Fibroblast of the aortic adventitia (primary cell): ENCODE results near the gene COG4. TPM values are rescaled to one million over a fixed set of nuclear protein-coding genes. Genes with fewer than 3 reads are reported as not detected.
A peak's percentile ranks its signal among the peaks of the same experiment; 100 is the strongest.
"Not testable (repeated sequence)": the region's sequence is repeated elsewhere in the genome, so short reads cannot be mapped to it uniquely, and the experiment has no call there.

Experiments
- DNase-seq: peaks from one replicate; pipeline ENCODE4 v3.0.0-alpha.2; 2010; ENCODE audit warnings: low read depth
- H3K4me3 ChIP-seq: 2 replicates; pipeline ENCODE4 v1.5.1; 2011; ENCODE audit warnings: low read depth, mild to moderate bottlenecking, control low read depth, low read length, moderate library complexity
- total RNA-seq: library from RNA; depleted of rRNA; stranded (reverse); fragments of >200 nt; gene quantifications from 2 replicates; pipeline ENCODE4 v1.2.3, GENCODE V29; 2012; ENCODE audit warnings: low replicate concordance
- TF ChIP-seq, protein P1 (sequence below): IDR thresholded peaks from 2 replicates; pipeline ENCODE4 v1.5.1; 2011; ENCODE audit warnings: mild to moderate bottlenecking, low read length, control low read depth, inconsistent platforms; ENCODE audit not compliant: insufficient read depth

The COG4 gene
- total RNA-seq, 1 donor = 59.9 TPM

DNA sequence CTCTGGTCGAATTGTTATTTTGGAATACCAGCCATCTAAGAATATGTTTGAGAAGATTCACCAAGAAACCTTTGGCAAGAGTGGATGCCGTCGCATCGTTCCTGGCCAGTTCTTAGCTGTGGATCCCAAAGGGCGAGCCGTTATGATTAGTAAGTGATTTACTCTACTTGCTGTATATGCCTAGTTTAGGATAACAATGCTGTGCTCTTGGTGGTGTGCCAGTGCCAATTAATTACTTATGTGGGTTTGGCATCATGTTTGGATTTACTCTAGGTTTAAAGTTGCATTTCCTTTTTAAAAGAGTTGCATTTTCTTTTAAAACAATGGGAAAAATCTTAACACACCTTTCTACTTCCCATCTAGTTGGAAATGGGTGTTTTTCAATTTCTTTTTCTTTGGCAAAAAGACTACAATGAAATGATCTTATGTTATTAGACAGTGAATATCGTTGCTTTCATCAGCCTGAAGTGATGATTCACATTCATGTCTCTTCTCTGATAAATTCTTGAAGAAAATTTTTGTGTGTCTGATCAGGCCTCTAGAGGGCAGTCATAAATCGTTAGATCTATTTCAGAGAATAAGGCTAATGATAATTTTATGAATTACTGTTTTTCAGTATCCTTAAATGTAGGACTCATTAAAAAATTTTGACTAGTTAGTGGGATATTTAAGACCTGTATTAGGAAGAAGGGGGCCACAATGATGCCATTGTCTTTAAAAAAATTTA lies 5.9 kb upstream of the COG4 start:
- peak; percentile 84 for DNase-seq
- TF ChIP-seq, protein P1, sequence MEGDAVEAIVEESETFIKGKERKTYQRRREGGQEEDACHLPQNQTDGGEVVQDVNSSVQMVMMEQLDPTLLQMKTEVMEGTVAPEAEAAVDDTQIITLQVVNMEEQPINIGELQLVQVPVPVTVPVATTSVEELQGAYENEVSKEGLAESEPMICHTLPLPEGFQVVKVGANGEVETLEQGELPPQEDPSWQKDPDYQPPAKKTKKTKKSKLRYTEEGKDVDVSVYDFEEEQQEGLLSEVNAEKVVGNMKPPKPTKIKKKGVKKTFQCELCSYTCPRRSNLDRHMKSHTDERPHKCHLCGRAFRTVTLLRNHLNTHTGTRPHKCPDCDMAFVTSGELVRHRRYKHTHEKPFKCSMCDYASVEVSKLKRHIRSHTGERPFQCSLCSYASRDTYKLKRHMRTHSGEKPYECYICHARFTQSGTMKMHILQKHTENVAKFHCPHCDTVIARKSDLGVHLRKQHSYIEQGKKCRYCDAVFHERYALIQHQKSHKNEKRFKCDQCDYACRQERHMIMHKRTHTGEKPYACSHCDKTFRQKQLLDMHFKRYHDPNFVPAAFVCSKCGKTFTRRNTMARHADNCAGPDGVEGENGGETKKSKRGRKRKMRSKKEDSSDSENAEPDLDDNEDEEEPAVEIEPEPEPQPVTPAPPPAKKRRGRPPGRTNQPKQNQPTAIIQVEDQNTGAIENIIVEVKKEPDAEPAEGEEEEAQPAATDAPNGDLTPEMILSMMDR = peak; percentile 50
- H3K4me3 ChIP-seq = no peak overlapping the region

DNA sequence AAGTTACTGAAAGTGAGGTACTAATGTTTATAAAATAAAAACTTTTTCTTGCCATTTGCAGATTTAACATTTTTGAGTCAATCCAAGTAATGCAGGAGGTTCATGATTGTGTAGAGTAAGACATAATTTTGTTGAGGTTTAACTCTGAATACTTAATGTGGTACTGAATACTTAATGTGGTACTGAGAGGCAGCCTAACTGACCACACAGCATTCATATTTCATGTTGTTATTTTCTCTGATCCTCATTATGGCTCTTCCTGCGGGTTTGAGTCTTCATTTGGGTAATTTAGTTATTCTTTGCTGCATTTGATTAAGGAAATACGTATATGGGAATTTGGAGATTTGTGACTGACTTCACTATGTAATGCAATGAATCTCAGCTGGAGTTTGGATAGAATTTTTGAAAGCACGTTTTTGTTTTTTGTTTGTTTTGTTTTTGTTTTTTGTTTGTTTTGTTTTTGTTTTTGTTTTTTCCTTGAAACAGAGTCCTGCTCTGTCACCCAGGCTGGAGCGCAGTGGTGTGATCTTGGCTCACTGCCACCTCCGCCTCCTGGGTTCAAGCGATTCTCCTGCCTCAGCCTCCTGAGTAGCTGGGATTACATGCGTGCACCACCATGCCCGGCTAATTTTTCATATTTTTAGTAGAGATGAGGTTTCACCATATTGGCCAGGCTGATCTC lies 4.1 kb upstream of the COG4 start:
- no peak overlapping the region for H3K4me3 ChIP-seq
- no peak for DNase-seq
- TF ChIP-seq, protein P1 = no peak

DNA sequence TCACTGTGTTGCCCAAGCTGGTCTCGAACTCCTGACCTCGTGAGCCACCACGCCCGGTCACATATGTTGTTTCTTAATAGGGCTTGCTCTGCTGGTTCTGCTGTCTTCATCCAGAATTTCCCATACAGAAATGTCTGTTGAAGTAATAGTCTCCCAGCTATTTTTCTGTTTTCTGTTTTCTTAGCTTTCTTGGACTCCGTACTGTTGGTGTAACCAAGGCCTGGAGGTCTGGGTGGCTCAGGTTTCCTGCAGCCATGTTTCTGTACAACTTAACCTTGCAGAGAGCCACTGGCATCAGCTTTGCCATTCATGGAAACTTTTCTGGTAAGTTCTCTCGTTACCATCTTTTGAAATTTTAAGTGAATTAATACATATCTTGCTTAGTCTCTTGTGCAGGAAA lies 3.0 kb upstream of the COG4 start:
- TF ChIP-seq, protein P1 = no peak
- H3K4me3 ChIP-seq = peak overlapping the region; percentile 39
- no peak for DNase-seq

- DNase-seq = not testable (repeated sequence)
- H3K4me3 ChIP-seq = peak overlapping the region; percentile 95
Measured at GRCh38 chr16:70524399-70524825, 1.1 kb upstream of the COG4 start.

DNA sequence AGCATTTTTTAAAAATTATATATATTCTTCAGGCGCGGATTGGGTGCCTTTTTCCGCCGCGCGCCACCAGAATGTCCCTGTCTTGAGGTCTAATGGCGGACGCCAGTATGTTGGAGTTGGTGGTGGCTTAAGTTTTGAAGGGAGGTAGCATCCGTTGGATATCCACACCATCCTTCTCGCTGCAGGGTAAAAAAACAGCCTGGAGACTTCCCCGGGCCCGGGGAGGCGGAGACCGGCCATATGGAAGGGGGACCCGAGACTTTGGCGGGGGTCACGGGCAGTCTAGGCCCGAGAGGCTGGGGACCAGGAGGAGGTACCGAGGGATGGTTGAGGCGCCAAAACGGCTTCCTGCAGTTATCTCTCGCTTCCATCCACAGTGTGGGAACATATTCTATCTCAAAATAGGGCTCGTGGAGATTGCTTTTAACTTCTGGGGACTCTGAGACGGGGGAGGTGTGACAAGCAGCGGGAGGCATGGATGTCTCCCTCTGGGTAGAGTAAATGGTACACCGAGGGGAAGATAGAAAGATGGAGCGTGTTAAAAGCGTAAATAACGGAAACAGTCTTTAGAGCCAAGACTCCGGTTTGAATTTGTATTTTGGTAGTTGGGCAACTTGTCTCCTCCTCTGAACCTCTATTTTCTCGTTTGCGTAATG lies 517 bp upstream of the COG4 start, which contains the start of gene SF3B3:
TSS of gene SF3B3 (plus strand) at position 74 of the 656 bp plus-strand sequence. CDS start 2,841 bp downstream, outside the sequence.
- peak within 1 kb of the TSS; percentile 95 for H3K4me3 ChIP-seq
- TF ChIP-seq, protein P1 = no peak
- DNase-seq = no peak

DNA sequence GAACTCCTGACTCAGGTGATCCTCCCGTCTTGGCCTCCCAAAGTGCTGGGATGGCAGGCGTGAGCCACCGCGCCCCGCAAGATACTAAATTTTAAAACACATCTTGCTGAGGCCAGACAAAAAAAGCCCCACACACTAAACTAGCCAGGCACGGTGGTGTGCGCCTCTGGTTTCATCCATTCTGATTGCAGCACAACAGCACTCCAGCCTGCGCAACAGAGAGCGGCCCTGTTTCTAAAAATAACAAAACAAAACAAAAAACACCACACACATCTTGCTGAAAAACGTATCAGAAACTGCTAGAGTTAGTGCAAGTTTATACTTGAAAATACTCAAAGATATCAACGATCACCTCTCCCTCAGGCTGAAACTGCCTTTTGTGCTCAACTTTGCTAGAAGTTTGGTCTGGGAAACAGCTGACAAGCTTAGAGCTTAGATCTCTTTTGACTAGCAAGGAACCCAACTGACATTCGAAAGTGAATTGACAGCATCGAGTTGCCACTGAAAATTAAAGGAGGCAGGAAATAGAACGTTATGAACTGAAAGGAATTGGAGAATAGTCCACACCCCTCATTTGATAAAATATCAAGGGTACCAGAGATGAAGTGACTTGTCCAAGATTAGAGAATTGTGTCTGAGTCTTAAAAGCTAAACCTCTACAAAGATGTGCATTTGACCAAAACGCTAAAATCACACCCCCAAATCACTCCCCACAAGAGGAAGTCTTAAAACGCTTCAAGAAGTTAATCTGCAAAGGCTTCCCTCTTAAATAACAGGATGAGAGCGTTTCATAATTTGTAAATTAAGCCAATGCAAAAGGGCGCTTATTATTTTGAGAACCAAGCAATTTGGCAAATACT lies 908 bp downstream of the COG4 start:
- peak overlapping the region; percentile 95 for H3K4me3 ChIP-seq
- DNase-seq = peak; percentile 4

More for the DNA sequence above, 908 bp downstream of the COG4 start:
- TF ChIP-seq, protein P1 = no peak
